Stomach smooth muscle (tissue), 2 donors: ENCODE measurements around the gene FFAR2.
"Not testable (repeated sequence)": the region's sequence is repeated elsewhere in the genome, so short reads cannot be mapped to it uniquely, and the experiment has no call there.

Experiments used
- H3K27ac ChIP-seq: one replicate; pipeline ENCODE4 v1.7.0; 2013; ENCODE audit warnings: mild to moderate bottlenecking, low read length, inconsistent platforms
- H3K27me3 ChIP-seq, 2 donors: one replicate each; pipeline ENCODE4 v1.7.0; 2013; ENCODE audit warnings: low read length in 2 of 2; ENCODE audit not compliant: insufficient read depth in 2 of 2, control insufficient read depth in 1 of 2
- H3K36me3 ChIP-seq, 2 donors: one replicate each; pipeline ENCODE4 v1.7.0; 2013; ENCODE audit warnings: low read length in 2 of 2; ENCODE audit not compliant: control insufficient read depth in 2 of 2, insufficient read depth in 2 of 2
- H3K4me1 ChIP-seq: one replicate; pipeline ENCODE4 v1.7.0; 2013; ENCODE audit warnings: low read length; ENCODE audit not compliant: control insufficient read depth, insufficient read depth
- H3K4me3 ChIP-seq, 2 donors: one replicate each; pipeline ENCODE4 v1.7.0; 2013; ENCODE audit warnings: low read length in 2 of 2
- H3K9ac ChIP-seq, 2 donors: one replicate each; pipeline ENCODE4 v1.7.0; 2013; ENCODE audit warnings: low read length in 2 of 2, mild to moderate bottlenecking in 1 of 2
- H3K9me3 ChIP-seq, 2 donors: one replicate each; pipeline ENCODE4 v1.7.0; 2013; ENCODE audit warnings: low read length in 2 of 2; ENCODE audit not compliant: control insufficient read depth in 2 of 2
- donor health status: healthy.
- donor health status: Pancreatic carcinoma.

Gene FFAR2

DNA sequence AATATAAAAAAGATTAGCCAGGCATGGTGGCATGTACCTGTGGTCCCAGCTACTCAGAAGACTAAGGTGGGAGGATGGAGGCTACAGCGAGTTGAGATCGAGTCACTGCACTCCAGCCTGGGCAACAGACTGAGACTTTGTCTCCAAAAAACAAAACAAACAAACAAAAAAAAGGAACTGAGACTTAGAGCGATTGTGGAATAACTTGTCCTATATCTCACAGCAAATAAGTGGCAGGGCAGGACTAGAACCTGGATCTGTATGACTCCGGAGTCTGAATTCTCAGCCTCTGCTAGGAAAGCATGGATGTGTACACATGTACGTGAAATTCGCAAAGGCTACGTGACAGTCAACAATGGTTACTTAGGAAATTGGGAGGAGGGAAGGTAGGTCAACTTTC lies 22.1 kb downstream of the FFAR2 start:
- Histone ChIP-seq H3K4me3 (no peak overlapping the region), H3K27ac (no peak overlapping the region), H3K9me3 (no peaks in the 10 kb centered on the region), H3K36me3 (no peaks in the 10 kb centered on the region), H3K4me1 (no peaks in the 10 kb centered on the region), H3K9ac (no peak overlapping the region), H3K27me3 (peaks cover 2 to 4% of the 10 kb centered on the region in 2 donors)

DNA sequence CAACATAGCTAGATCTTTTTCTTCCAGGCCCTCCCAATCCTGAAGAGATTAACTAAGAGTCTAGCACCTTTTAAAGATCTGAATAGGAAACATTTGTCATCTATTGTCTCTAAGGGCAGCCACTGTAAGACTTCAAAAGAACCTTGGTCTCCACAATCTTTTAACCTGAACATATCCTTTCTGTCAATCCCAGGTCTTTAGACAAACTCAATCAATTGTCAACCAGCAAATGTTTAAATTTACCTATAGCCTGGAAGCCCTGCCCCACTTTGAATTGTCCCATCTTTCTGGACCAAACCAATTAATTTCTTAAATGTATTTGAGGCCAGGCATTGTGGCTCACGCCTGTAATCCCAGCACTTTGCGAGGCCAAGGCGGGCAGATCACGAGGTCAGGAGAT lies 23.0 kb downstream of the FFAR2 start:
- H3K27me3 ChIP-seq, H3K4me1 ChIP-seq, H3K27ac ChIP-seq, H3K36me3 ChIP-seq, H3K9ac ChIP-seq, H3K4me3 ChIP-seq, H3K9me3 ChIP-seq: not testable (repeated sequence)

DNA sequence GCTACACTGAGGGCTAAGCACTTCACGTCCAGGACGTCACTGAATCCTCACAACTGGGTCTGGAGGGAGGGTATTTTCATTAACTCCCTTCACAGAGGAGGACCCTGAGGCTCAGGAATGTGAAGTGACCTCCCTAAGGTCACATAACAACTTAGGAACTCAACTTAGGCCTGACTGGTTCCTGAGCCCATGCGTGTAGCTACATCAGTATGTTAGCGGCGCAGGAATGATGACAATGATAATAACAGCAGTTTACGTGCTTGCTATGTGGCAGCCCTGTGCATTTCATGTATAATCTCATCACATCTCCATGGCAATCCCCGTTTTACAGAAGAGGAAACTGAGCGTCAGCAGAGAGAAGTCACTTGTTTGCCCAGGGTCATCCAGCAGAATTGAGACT lies 23.9 kb downstream of the FFAR2 start:
- Histone ChIP-seq H3K4me1 (no peaks in the 10 kb centered on the region), H3K4me3 (no peak overlapping the region), H3K27ac (no peak overlapping the region), H3K9ac (no peak overlapping the region), H3K27me3 (peaks cover 2 to 4% of the 10 kb centered on the region in 2 donors), H3K9me3 (no peaks in the 10 kb centered on the region), H3K36me3 (no peaks in the 10 kb centered on the region)

DNA sequence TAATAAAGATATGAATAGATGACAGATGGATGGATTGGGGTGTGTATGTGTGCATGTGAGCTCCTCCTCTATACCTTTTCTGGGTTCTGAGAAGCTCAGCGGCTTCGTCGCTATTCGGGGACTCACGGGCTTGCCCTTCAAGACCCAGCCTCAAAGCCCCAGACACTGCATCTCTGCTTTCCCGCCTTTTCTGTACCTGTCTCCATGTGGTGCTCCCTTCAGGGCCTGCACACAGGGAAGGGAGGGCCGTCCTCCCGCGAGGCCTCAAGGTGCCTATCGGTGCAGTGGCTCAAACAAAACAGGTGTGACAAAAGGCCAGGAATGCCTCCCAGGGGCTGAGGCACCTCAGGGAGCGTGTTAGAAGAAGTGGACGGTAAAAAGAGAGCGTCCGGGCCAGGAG lies 26.0 kb downstream of the FFAR2 start:
- Histone ChIP-seq H3K9ac (no peak overlapping the region), H3K4me1 (no peaks in the 10 kb centered on the region), H3K9me3 (no peaks in the 10 kb centered on the region), H3K4me3 (no peak overlapping the region), H3K27me3 (no peaks in the 10 kb centered on the region), H3K27ac (no peak overlapping the region), H3K36me3 (no peaks in the 10 kb centered on the region)

DNA sequence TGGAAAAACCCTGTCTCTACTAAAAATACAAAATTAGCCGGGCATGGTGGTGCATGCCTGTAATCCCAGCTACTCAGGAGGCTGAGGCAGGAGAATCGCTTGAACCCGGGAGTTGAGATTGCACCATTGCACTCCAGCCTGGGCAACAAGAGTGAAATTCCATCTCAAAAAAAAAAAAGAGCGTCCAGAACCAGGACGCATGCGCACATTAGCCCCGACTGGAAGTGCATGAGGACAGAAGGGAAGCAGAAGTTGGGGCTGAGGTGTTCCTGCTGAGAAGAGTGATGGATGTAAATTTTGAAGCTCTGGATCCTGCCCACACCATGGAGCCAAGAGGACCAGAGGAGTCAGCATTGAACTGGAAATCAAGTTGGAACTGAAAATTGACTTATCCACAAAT lies 26.5 kb downstream of the FFAR2 start:
- H3K4me1 ChIP-seq, H3K4me3 ChIP-seq, H3K27me3 ChIP-seq, H3K9ac ChIP-seq, H3K36me3 ChIP-seq, H3K9me3 ChIP-seq, H3K27ac ChIP-seq: not testable (repeated sequence)

DNA sequence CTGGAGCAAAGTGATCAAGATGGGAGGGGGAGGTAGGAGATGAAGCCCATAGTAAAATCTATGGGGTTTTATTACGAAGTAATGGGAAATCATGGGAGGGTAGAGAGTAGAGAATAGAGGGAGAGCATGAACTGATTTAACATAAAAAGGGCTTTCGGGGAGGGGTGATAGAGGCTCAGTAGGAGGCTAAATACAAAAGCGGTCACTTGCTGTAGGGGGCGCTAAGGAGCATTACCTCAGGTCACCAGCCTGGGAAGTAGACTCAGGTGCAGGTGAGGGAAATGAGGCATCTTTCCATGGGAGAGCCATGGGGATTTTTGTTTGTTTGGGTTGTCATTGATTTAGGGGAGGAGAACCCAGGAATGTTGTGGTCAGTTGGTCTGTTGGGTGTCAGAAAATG lies 28.1 kb downstream of the FFAR2 start:
- Histone ChIP-seq H3K27me3 (no peaks in the 10 kb centered on the region), H3K9ac (no peak overlapping the region), H3K27ac (no peak overlapping the region), H3K36me3 (no peaks in the 10 kb centered on the region), H3K9me3 (no peaks in the 10 kb centered on the region), H3K4me1 (no peaks in the 10 kb centered on the region), H3K4me3 (no peak overlapping the region)

DNA sequence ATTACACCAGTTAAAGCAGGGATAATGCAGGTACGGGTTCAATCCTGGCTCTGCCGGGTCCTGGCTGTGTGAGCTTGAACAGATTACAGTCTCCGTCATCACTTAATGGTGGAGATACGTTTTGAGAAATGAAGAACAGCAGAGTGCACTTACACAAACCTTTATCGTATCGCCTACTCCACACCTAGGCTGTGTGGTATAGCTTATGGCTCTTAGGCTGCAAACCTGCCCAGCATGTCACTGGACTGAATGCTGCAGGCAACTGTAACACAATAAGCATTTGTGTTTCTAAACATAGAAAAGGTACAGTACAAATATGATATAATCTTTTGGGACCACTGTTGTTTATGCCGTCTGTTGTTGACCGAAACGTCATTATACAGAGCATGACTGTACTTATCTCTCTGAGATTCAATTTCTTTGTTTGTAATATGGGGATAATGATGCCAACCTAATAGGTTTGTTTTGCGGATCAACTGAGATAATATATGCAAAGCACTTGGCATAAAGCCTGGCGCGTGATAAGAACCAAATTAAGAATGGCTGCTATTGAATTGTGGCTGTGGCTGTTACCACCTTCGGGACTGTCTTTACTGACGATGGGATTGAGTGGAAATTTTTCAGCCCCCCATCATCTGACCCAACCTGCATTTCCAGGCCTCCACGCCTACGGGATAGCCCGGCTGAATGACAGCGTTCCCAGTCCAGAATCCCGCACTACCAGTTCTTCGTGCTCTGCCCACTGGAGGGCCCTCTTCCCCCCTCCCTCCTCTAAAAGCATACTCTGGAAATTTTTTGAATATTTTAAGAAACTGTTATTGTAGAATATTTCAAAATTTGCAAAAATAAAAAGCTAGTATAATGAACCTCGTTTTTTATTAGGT lies 31.0 kb downstream of the FFAR2 start:
- no peaks in the 10 kb centered on the region for H3K9me3 ChIP-seq
- no peak overlapping the region for H3K4me3 ChIP-seq

DNA sequence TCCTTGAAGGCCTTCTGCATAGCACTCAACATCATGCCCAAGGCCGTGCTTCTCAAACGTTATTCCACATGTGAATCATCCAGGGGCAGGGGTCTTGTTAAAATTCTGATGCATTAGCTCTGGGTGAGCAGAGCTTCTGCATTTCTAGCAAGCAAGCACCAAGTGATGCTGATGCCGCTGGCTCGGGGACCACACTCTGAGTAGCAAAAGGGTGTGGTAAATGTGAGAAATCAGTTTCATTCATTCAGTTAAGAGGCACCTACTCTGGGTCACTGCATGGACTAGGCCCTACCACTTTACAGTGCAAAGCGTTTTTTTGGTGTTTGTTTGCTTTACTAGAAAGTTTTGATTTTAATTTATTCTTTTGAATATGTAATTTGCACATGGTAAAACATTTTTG lies 35.0 kb downstream of the FFAR2 start:
- no peaks in the 10 kb centered on the region for H3K4me1 ChIP-seq
- H3K9me3 ChIP-seq = no peaks in the 10 kb centered on the region
- peaks cover 0 to 3% of the 10 kb centered on the region in 2 donors for H3K27me3 ChIP-seq
- H3K9ac ChIP-seq = no peak overlapping the region
- H3K4me3 ChIP-seq = no peak overlapping the region
- H3K36me3 ChIP-seq = no peaks in the 10 kb centered on the region
- no peak overlapping the region for H3K27ac ChIP-seq

More for the DNA sequence above, 31.0 kb downstream of the FFAR2 start:
- Histone ChIP-seq H3K4me1 (no peaks in the 10 kb centered on the region), H3K36me3 (no peaks in the 10 kb centered on the region), H3K9ac (no peak overlapping the region), H3K27me3 (no peaks in the 10 kb centered on the region), H3K27ac (no peak overlapping the region)

DNA sequence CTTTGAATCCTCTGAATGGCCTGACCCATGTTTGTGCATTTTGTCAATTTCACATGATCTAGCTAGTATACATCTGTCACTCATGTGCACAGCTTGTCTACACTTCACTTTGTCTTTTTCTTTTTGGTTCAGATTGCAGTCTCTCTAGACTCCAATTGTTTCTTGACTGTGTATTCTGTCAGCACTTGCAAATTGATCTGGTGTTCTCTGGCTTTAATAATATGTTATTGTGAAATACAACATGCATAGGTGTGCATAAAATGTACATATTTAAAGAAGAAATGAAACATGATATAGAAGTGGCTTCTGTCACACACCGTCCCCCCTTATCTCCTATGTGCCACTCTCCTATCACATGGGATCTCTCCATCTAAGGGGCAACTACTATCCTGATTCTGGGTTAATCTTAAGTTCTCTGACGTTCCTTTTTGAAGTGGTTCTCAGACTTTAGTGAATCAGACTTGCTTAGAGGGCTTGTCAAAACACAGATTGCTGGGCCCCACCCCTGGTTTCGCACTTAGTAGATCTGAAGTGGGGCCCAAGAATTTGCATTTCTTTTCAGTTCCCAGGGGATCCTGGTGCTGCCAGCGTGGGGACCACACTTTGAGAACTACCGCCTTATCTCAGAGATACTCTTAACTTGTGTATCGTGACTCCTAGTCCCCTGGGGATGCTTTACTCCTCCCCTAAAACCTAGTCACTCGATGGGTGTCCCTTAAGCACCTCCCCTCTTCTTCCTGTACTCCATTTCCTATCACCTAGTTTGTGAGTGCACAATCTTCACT lies 36.4 kb downstream of the FFAR2 start:
- Histone ChIP-seq H3K4me3 (no peak overlapping the region), H3K27me3 (peaks cover 0 to 5% of the 10 kb centered on the region in 2 donors), H3K9me3 (no peaks in the 10 kb centered on the region), H3K27ac (no peak overlapping the region), H3K36me3 (no peaks in the 10 kb centered on the region), H3K4me1 (no peaks in the 10 kb centered on the region), H3K9ac (no peak overlapping the region)

DNA sequence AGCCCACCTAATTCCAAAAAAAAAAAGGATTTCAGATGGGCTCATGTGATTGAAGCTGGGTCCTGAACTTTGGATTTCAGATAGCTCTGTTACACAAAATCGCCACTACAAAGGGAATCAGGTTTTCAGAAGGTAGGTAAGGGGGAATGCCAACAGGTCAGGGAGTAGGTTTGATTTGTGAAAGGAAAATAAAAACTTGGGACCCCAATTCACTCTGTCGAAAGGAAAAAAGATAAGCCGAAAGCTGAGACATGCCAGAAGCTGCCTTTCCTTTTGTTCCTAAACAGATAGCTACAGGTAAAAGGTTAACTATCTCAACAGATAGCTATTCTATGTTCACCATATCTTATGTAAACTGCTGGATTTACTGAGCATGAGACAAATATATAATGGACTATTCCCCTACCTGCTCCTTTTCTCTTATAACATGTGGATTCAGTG lies 38.2 kb downstream of the FFAR2 start:
- Histone ChIP-seq H3K4me3 (no peak overlapping the region), H3K9me3 (no peaks in the 10 kb centered on the region), H3K27me3 (peaks cover 0 to 8% of the 10 kb centered on the region in 2 donors)

More for the DNA sequence above, 38.2 kb downstream of the FFAR2 start:
- Histone ChIP-seq H3K27ac (no peak overlapping the region), H3K9ac (no peak overlapping the region), H3K4me1 (no peaks in the 10 kb centered on the region), H3K36me3 (no peaks in the 10 kb centered on the region)
